Measurements from ENCODE around the gene MAPK8IP2. TPM values are rescaled to one million over a fixed set of nuclear protein-coding genes. Genes with fewer than 3 reads are reported as not detected.
A peak's percentile ranks its signal among the peaks of the same experiment; 100 is the strongest.
"Not testable (repeated sequence)": the region's sequence is repeated elsewhere in the genome, so short reads cannot be mapped to it uniquely, and the experiment has no call there.

Gene MAPK8IP2
- total and polyA plus RNA-seq, 2 donors (not counting 1 experiment from before 2014, with no cell fraction given) = 0.10 to 0.17 TPM

- Histone ChIP-seq H2AFZ (ENCODE audit: low read length) (no peak overlapping the region), H3K4me3 (replicated peaks in 1 of 4; ENCODE audit: control extremely low read depth in 1 of 4, insufficient read depth in 1 of 4, low read depth in 3 of 4, low read length in 4 of 4) (no peak overlapping the region), H3K27ac (ENCODE audit: insufficient read depth, low read length) (no peak overlapping the region), H3K27me3 (ENCODE audit: control insufficient read depth, insufficient read depth, low read length) (no peaks in the 10 kb centered on the region), H4K20me1 (ENCODE audit: control insufficient read depth, extremely low read depth, insufficient read depth, low read length) (no peaks in the 10 kb centered on the region), H3K9ac (ENCODE audit: insufficient read depth, low read length) (no peak overlapping the region), H3K36me3 (ENCODE audit: control insufficient read depth, insufficient read depth, low read length) (no peaks in the 10 kb centered on the region), H3K4me2 (ENCODE audit: extremely low read depth, insufficient read depth, low read length) (no peak overlapping the region), H3K4me1 (ENCODE audit: control insufficient read depth, extremely low read depth, insufficient read depth, low read length) (peaks cover 4% of the 10 kb centered on the region), H3K79me2 (ENCODE audit: control insufficient read depth, insufficient read depth, low read length) (no peaks in the 10 kb centered on the region), H3K9me3 (ENCODE audit: control insufficient read depth, insufficient read depth, low read depth, low read length) (no peaks in the 10 kb centered on the region)
- DNase-seq (ENCODE audit: low read depth in 2 of 2) = no peak
- TF ChIP-seq EZH2 (IDR thresholded peaks at IDR 0.05; ENCODE audit: low read length, missing control alignments) (no peak), CTCF (conservative IDR thresholded peaks at IDR 0.05 in 1 of 2, IDR thresholded peaks at IDR 0.05 in 1 of 2; ENCODE audit: low read depth in 1 of 2, low read length in 2 of 2) (no peak)
These were observed 52.7 kb downstream of the MAPK8IP2 start for GRCh38 chr22:50653256-50653655.

GRCh38 chr22:50654664-50655063, 54.1 kb downstream of the MAPK8IP2 start:
- H3K9ac ChIP-seq (ENCODE audit: insufficient read depth, low read length); H3K4me2 ChIP-seq (ENCODE audit: extremely low read depth, insufficient read depth, low read length); H4K20me1 ChIP-seq (ENCODE audit: control insufficient read depth, extremely low read depth, insufficient read depth, low read length); DNase-seq (ENCODE audit: low read depth in 2 of 2); H3K4me1 ChIP-seq (ENCODE audit: control insufficient read depth, extremely low read depth, insufficient read depth, low read length); H3K4me3 ChIP-seq (replicated peaks in 1 of 4; ENCODE audit: control extremely low read depth in 1 of 4, insufficient read depth in 1 of 4, low read depth in 3 of 4, low read length in 4 of 4); H2AFZ ChIP-seq (ENCODE audit: low read length); H3K27ac ChIP-seq (ENCODE audit: insufficient read depth, low read length); H3K36me3 ChIP-seq (ENCODE audit: control insufficient read depth, insufficient read depth, low read length); H3K79me2 ChIP-seq (ENCODE audit: control insufficient read depth, insufficient read depth, low read length); H3K9me3 ChIP-seq (ENCODE audit: control insufficient read depth, insufficient read depth, low read depth, low read length); H3K27me3 ChIP-seq (ENCODE audit: control insufficient read depth, insufficient read depth, low read length): not testable (repeated sequence)

- TF ChIP-seq EZH2 (IDR thresholded peaks at IDR 0.05; ENCODE audit: low read length, missing control alignments) = no peak
- no peak for TF ChIP-seq CTCF (conservative IDR thresholded peaks at IDR 0.05 in 1 of 2, IDR thresholded peaks at IDR 0.05 in 1 of 2; ENCODE audit: low read depth in 1 of 2, low read length in 2 of 2)
- H3K4me3 ChIP-seq (replicated peaks in 1 of 4; ENCODE audit: control extremely low read depth in 1 of 4, insufficient read depth in 1 of 4, low read depth in 3 of 4, low read length in 4 of 4) = no peak overlapping the region
- H3K79me2 ChIP-seq (ENCODE audit: control insufficient read depth, insufficient read depth, low read length) = no peaks in the 10 kb centered on the region
- DNase-seq (ENCODE audit: low read depth in 2 of 2) = peak; percentile 58 to 71
- H3K4me1 ChIP-seq (ENCODE audit: control insufficient read depth, extremely low read depth, insufficient read depth, low read length) = peaks cover 4% of the 10 kb centered on the region
- H3K27me3 ChIP-seq (ENCODE audit: control insufficient read depth, insufficient read depth, low read length) = no peaks in the 10 kb centered on the region
- H2AFZ ChIP-seq (ENCODE audit: low read length) = no peak overlapping the region
- no peak overlapping the region for H3K4me2 ChIP-seq (ENCODE audit: extremely low read depth, insufficient read depth, low read length)
- H4K20me1 ChIP-seq (ENCODE audit: control insufficient read depth, extremely low read depth, insufficient read depth, low read length) = no peaks in the 10 kb centered on the region
- H3K9ac ChIP-seq (ENCODE audit: insufficient read depth, low read length) = no peak overlapping the region
- no peak overlapping the region for H3K27ac ChIP-seq (ENCODE audit: insufficient read depth, low read length)
- H3K9me3 ChIP-seq (ENCODE audit: control insufficient read depth, insufficient read depth, low read depth, low read length) = no peaks in the 10 kb centered on the region
- no peaks in the 10 kb centered on the region for H3K36me3 ChIP-seq (ENCODE audit: control insufficient read depth, insufficient read depth, low read length)
These were observed 55.8 kb downstream of the MAPK8IP2 start for GRCh38 chr22:50656122-50657070.
